HG03457 (cell line): ENCODE data around the gene TBX5.

Source experiments
- ATAC-seq: cut with Tn5 transposase; IDR thresholded peaks from one replicate; pipeline ENCODE4 v1.9.1; 2021; ENCODE audit warnings: moderate number of reproducible peaks; ENCODE audit not compliant: unreplicated experiment

The TBX5 gene

GRCh38 chr12:114431902-114432301, 26.0 kb upstream of the TBX5 start:
- no peak for ATAC-seq

- ATAC-seq: no peak
Measured at GRCh38 chr12:114430306-114430705, 24.4 kb upstream of the TBX5 start.

- no peak for ATAC-seq
Measured at GRCh38 chr12:114425031-114425626, 19.2 kb upstream of the TBX5 start.

- no peak for ATAC-seq
Measured at GRCh38 chr12:114420944-114421335, 15.0 kb upstream of the TBX5 start.

- no peak for ATAC-seq
Measured at GRCh38 chr12:114420182-114420943, 14.4 kb upstream of the TBX5 start.

GRCh38 chr12:114416028-114416427, 10.1 kb upstream of the TBX5 start:
- ATAC-seq: no peak

- ATAC-seq: no peak
Measured at GRCh38 chr12:114415525-114415868, 9.6 kb upstream of the TBX5 start.

GRCh38 chr12:114414866-114415524, 9.1 kb upstream of the TBX5 start:
- ATAC-seq: no peak

- ATAC-seq: no peak
Measured at GRCh38 chr12:114414031-114414865, 8.3 kb upstream of the TBX5 start.

GRCh38 chr12:114412825-114413749, 7.1 kb upstream of the TBX5 start:
- ATAC-seq: no peak

- ATAC-seq: no peak
Measured at GRCh38 chr12:114412307-114412706, 6.4 kb upstream of the TBX5 start.

GRCh38 chr12:114411071-114411837, 5.3 kb upstream of the TBX5 start:
- no peak for ATAC-seq

- no peak for ATAC-seq
Measured at GRCh38 chr12:114409852-114410600, 4.1 kb upstream of the TBX5 start.

- no peak for ATAC-seq
Measured at GRCh38 chr12:114408886-114409851, 3.2 kb upstream of the TBX5 start.

- ATAC-seq: no peak
Measured at GRCh38 chr12:114408471-114408885, 2.5 kb upstream of the TBX5 start.

GRCh38 chr12:114407842-114408411, 2.0 kb upstream of the TBX5 start:
- no peak for ATAC-seq
